Measurements from ENCODE around the gene HAGHL. TPM values are rescaled to one million over a fixed set of nuclear protein-coding genes. Genes with fewer than 3 reads are reported as not detected.

HAGHL gene
- total and polyA plus RNA-seq, 2 donors (not counting 3 experiments of a cell fraction or from before 2014, with no cell fraction given) = 6.3 to 6.8 TPM

- ChIA-PET POLR2A (no interaction called here), CTCF (interaction anchor here (1.4 to 5.7 kb wide), 4 partner anchors 10 to 63 kb away, joined by 3 to 34 read pairs (median 6); partner anchors contain the start of genes CHTF18, METRN and RPUSD1)
- Histone ChIP-seq H2AFZ (ENCODE audit: low read depth, low read length) (no peak overlapping the region), H3K79me2 (ENCODE audit: control insufficient read depth, insufficient read depth, low read length) (no peaks in the 10 kb centered on the region), H3K9me1 (replicated peaks; ENCODE audit: control insufficient read depth, extremely low read depth, insufficient read depth, low read length) (no peaks in the 10 kb centered on the region), H3K36me3 (ENCODE audit: control insufficient read depth in 2 of 2, extremely low read depth in 1 of 2, insufficient read depth in 2 of 2, low read length in 2 of 2) (no peaks in the 10 kb centered on the region), H3K27ac (ENCODE audit: insufficient read depth, low read depth, low read length) (no peak overlapping the region), H3K4me3 (replicated peaks in 1 of 3; ENCODE audit: insufficient read depth in 1 of 3, low read depth in 1 of 3, low read length in 3 of 3) (no peak overlapping the region), H3K4me2 (ENCODE audit: insufficient read depth, low read length) (no peak overlapping the region), H3K9ac (replicated peaks; ENCODE audit: extremely low read depth, insufficient read depth, low read length) (no peak overlapping the region), H3K27me3 (ENCODE audit: control insufficient read depth in 2 of 2, insufficient read depth in 2 of 2, low read length in 2 of 2) (no peaks in the 10 kb centered on the region), H4K20me1 (replicated peaks; ENCODE audit: control insufficient read depth, extremely low read depth, insufficient read depth, low read length) (no peaks in the 10 kb centered on the region), H3K4me1 (ENCODE audit: control insufficient read depth, extremely low read depth, insufficient read depth, low read length) (peaks cover 19% of the 10 kb centered on the region), H3K9me3 (replicated peaks; ENCODE audit: control insufficient read depth, insufficient read depth, low read length) (no peaks in the 10 kb centered on the region)
- dilution Hi-C loops (cut with MboI; ENCODE audit: extremely low pct_ligation_motif_present, low sequenced_read_pairs) = no loop called here
- FAIRE-seq = no peak
- DNase-seq (ENCODE audit: low read depth, low spot score) = no peak
- intact Hi-C loops (cut with micrococcal nuclease) = no loop called here
- TF ChIP-seq GATA2 (IDR thresholded peaks at IDR 0.05; ENCODE audit: insufficient read depth, insufficient read length, low read depth, low read length) (no peak), EZH2 (IDR thresholded peaks at IDR 0.05; ENCODE audit: borderline replicate concordance, low read depth, low read length, severe bottlenecking) (no peak), CTCF (IDR thresholded peaks at IDR 0.05; ENCODE audit: extremely low read depth in 1 of 2, insufficient read depth in 1 of 2, low read depth in 1 of 2, low read length in 2 of 2) (no peak), FOS (IDR thresholded peaks at IDR 0.05; ENCODE audit: borderline replicate concordance, insufficient read depth, low read length) (no peak), JUN (IDR thresholded peaks at IDR 0.05; ENCODE audit: borderline replicate concordance, insufficient read depth, insufficient read length, low read depth) (no peak), POLR2A (IDR thresholded peaks at IDR 0.05; ENCODE audit: low read depth, low read length) (no peak), MAX (IDR thresholded peaks at IDR 0.05; ENCODE audit: insufficient read depth, insufficient read length) (no peak), POLR2AphosphoS5 (IDR thresholded peaks at IDR 0.05; ENCODE audit: insufficient read depth, low read depth, low read length) (no peak)
- no TSS peak for BruUV-seq (replicated peaks)
These were observed 1.3 kb upstream of the HAGHL start for GRCh38 chr16:725463-726187.
